ENCODE results near the gene TENM4. TPM values are rescaled to one million over a fixed set of nuclear protein-coding genes. Genes with fewer than 3 reads are reported as not detected.

The TENM4 gene
- polyA plus RNA-seq, 1 donor = 9.0 TPM

DNA sequence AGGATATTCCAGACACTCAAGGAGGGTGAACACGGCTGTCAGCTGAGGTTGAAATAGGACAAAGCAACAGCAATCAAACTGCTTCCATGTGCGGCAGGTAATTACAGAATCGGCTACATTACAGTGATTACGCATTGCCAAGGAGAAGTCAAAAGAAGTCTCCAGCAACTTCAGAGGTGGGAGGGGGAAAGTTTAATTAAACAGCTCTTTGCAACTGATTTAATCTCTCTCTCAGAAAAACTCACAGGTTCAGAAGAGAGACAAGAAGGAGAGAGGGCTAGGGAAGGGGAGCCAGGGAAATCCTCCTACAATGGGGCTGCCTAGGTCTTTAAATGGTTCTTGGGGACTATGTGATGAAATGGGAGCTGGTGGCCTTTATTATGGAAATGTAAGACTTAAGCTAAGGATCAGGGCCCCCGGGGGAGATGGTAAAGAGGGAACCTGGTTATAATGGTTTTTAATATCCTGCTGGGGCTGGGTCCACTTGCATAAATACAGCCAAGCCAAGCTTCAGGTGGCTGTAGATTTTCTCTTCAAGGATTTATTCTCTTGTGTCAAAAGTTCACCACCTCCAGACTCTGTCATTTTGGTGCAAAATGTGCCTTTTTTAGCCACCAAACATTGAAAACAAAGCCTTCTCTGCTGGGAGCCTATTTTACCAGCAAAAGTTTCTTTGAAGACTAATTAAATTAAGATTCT is 511.5 kb downstream of the TENM4 start:
- no peak for DNase-seq

- DNase-seq = no peak
Observed at GRCh38 chr11:78927511-78927910, 513.3 kb downstream of the TENM4 start.

GRCh38 chr11:78926633-78927338 is 514.0 kb downstream of the TENM4 start:
- no peak for DNase-seq

- DNase-seq = no peak
Observed at GRCh38 chr11:78925387-78925786, 515.4 kb downstream of the TENM4 start.

DNA sequence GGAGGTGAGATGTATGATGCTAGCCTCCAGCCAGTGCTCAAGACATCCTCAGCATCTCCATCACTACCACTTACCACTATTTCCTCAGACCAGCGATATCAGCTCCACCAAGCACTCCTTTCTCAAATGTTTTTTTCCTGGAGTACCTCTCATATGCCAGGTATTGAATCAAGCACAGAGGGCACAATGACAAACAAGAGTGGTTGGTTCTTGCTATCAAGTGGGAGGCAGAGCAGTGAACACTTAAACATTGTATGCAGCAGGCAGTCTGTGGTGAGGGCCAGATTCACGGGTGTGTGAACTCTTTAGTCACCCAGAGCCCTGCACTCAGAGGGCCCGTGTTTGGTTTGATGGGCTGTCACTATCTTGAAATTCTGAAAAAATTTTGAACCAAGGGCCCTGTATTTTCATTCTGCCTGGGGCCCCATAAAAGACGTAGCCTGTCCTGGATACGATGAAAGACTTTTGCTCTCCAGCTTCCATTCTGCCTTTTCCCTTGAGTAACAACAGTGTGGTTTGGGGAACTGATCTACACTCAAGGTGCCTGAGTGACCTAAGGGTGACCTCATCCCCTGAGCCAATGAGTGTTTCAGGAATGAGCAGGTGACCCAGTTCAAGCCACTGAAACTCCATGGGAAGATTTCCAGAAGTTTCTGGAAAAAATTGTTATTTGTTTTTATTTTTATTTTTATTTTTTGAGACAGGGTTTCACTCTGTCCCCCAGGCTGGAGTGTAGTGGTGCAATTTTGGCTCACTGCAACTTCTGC is 517.8 kb downstream of the TENM4 start:
- DNase-seq = no peak

DNA sequence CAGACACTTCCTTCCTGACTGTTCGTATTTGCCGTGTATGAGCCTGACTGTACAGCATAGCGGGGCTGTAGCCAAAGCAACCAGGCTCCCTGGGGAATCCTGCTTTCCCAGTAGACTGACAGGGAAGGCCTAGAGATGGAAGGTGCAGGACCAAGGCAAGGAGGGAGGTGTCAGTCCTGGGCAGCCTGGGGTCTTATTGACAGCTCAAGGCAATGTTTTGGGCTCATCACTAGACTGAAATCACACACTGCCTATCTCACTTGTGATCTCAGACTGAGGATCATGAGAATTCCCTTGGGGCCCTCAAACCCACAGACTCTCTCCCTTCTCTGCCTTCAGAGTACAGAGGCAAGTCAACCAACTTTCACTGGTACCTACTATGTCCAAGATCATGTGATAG is 519.3 kb downstream of the TENM4 start:
- DNase-seq = no peak

DNA sequence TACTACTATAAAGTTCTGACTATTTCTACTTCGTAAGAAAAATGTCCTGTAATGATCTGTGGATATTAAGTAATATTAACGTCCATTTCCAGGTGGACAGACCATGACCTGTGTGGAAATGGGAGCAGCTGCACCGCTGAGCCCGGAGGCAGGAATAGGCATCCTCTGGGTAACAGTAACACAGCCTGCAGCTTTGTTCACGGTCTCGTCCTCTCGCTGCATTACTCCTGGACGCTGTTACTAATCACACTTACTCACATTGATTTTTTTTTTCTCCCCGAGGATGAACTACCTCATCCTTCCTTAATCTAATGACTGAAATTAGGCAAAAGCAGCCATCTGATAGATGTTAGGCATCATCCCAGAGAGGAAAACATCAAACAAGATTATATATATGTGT is 520.5 kb downstream of the TENM4 start:
- no peak for DNase-seq

DNA sequence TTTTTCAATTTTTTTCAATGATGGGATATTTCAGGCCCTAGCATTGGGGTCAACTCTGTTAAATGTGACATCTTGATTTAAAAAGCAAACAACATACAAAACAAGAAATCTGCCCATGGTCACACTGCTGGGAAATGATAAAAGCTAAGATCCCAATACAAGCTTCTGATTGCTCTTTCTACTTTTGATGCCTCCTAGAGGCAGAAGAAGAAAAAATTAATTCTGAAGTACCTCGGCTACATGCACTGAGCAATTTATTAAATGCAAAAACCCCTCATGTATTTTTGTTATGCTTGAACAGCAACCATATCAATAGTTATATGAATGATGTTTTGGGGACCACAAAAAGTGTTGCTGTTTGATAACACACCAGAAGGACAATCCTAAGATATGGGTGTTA is 524.1 kb downstream of the TENM4 start:
- no peak for DNase-seq

GRCh38 chr11:78914503-78914902 is 526.3 kb downstream of the TENM4 start:
- DNase-seq = no peak

- DNase-seq = no peak
Observed at GRCh38 chr11:78912778-78913177, 528.1 kb downstream of the TENM4 start.

DNA sequence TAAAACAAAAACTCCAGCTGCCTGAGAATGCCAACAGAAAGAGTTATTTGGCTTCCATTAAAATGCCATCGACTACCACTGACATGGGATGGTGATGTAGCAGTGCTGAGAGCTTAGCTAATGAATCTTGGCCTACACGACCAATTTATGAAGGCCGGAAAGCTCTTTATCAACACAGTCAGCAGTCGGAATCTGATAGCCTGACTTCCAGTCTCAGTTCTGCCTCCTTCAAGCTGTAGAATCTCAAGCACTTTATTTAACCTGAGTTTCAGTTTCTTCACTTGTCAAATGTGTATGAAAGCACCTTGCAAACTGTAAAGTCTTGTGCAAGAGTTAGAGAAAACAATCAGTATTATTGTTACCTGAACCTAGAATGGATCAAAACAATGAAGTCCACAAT is 530.5 kb downstream of the TENM4 start:
- DNase-seq = no peak

- no peak for DNase-seq
Observed at GRCh38 chr11:78909386-78909785, 531.4 kb downstream of the TENM4 start.

DNA sequence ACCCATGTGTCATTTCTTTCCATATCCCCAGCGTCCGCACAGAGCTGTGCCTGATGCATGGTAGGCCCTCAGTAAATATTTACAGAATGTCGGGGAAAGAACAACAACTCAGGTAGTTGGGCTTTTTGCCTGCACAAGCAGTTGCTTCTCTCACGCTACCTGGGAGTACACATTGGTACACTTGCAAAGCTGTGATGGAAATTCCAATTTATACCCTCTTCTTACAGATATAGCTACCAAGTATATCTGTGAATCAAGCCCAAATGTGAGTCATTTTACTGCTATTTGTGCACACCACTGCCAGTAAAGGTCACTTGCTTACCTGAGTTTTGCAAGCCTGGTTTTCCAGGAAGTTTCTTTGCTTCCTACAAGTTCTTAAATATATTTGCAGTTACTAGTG is 533.2 kb downstream of the TENM4 start:
- DNase-seq = no peak

DNA sequence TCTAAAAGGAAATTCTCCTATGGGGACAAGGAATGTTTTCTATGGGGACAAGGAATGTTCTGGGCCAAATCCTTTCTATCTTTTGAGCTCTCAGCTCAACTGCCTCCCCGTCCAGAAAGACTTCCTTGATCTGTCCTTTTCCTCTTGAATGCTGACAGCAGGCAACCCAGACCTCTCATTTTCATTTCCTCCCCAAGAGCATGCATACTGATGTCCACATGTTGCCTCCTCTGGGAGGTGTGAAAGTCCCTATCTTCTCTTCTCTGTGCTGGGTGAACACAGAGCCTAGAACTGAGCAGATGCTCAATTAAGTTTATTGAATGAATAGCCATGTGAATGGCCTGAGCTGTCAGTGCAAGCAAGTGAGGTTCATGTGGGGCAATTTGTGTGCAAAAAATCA is 534.3 kb downstream of the TENM4 start:
- DNase-seq = no peak

DNA sequence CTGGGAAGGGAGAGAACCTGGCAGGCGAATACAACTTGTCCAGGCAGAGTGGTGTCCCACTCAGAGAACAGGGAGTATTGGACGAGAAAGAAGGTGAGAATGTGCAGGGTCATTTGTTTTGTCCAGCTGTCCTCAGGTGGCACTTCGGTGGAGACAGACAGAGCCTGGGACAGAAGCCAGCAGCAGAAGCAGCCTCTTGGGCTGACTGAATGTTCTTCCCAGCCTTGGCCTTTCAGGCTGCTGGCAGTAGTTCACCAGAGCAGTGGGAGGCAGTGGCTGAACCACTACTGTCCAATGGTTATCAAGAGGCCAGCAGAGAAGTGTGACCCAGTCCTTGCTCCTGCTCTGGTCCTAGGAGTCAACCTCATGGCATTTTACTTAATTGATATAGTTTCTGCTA is 535.1 kb downstream of the TENM4 start:
- no peak for DNase-seq

DNA sequence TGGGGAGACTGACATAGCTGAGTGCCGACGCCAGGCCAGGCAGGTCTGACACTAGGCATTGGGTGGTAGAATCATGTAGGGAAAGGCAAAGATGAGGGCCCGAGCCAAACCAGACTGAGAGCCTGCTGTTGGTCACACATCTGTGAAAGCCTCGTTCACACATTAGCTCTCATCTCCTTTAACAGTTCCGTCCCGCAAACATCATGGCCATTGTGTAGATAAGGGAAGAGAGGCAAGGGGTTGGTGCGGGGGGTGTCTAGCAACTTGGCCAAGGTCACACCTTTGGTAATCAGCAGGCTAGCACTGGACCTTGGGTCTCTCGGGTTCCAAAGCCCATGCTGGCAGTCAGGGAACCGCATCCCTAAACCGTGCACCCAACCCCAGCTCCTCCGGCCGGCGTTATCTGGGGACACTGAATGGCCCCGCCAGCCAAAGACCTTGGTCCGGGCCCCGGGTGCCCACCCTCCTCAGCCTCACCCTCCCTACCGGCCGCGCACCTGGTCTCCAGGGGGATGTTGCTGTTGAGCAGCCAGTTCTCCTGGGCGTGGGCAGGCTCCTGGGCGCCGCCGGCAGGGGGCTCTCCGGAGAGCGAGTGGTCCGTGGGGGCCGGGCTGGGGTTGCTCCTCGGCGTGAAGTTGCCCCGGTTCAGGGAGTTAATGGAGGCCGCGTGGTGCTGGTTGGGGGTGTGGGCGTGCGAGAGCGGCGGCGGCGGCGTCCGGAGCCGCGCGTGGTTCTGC is 537.9 kb downstream of the TENM4 start:
- no peak for DNase-seq

- no peak for DNase-seq
Observed at GRCh38 chr11:78901831-78902230, 539.0 kb downstream of the TENM4 start.

DNA sequence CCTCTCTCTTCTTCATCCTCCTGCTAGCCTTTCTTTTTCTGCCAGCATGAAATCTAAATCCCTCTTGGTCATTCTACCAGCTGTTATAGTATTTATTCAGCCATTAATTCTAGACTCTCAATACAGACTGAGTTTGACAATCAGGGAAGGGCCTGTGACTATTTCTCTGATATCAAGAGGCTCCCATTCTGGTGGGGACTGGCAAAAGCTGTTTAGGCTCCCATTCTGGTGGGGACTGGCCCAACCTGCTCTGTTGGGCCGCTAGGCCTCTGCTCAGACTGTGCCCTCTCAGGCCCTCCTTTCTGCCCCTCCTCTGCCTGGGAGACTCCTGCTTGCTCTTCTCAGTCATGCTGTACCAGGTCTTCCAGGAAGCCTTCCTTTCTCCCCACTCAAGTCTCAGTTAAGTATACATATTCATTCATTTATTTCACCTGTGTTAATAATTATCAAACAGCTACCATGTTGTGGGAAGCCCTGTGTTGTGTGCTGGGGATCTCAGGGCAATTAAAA is 542.5 kb downstream of the TENM4 start:
- DNase-seq = no peak

DNA sequence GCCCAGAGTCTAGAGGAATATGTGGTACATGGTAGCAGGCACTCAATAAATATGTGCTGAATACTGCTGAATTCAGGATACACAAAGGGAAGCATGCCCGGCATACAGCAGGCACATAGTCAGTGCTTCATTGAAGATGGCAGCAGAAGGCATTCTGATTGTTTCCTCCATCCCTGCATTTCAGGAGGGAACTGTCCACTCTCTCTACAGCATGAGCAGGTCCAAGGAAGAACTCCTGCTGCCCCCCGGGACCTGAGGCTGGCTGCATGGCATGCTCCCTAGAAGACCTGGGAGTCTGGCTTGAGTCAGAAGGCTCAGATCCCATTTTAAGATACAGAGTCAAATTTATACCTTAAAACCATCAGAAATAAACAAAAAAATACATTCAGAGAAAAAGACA is 546.8 kb downstream of the TENM4 start:
- no peak for DNase-seq

DNA sequence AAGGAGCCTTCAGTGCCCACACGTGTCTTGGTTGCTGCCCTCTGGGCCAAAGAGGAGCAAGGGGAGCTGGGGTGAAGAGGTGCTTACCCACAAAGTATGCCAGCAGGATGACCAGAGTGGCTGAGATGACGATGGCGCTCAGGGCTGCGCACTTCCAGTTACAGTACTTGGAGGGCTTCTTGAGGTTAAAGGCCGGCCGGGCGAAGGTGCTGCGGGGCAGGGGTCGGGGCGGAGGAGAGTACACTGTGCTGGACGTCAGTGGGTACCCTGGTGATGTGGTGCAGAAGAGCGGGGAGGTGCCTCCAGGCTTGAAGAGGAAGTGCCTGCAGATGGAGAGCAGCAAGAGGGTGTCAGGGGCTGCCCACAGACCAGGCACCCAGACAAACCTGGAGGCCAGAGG is 551.1 kb downstream of the TENM4 start:
- DNase-seq = no peak

DNA sequence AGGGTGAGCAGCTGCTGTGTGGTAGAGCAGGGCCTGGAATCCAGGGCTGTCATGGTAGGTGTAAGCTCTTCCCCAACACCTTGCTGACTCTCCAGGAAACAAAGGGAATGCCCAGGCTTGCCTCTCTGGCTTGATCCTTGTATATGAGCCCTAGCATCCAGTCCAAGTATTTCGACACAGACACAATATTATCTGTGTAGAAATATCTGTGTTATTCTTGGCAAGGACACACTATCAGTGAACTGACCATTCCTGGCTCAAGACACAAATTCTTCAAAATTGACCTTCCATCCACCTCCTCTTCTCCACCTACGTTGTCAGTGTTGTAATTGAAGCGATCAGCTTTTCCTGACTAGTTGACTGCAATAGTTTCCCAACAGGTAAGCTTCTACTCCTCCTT is 554.2 kb downstream of the TENM4 start:
- no peak for DNase-seq

DNA sequence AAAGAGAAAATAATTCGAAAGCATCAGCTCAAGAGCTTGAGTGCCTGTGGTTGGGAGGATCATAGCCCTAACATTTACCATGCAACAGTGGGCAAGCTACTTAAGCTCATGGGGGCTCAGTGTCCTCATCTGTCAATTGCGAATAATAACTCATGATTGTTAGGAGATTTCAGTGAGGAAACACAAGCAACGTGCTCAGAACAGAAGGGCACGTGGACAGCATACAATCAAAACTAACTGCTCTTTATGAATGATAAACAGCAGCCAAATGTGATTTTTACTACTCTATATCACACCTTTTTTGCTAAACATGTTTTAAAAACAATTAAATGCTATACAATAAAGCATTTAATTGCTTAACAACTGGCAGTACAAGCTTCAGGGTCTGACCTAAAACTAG is 556.1 kb downstream of the TENM4 start:
- no peak for DNase-seq

DNA sequence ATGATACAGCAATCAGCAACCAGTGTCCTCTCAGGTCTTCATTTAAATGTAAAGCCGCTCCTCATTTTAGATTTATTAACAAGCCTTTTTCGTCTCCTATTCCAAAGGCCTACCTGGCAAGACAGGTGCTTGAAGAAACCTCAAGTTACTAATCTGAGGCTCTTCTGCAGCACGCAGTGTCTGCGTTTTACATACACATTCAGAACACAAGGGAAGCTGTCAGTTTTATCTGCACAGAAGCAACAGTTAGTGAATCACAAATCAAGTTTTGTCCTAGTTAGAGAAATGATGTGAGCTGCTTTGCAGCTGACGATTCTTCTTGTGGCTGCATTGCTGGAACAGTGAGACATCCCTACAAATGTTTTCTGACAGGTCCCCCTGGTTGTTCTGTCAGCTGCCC is 557.3 kb downstream of the TENM4 start:
- DNase-seq = no peak
